GM21825 (cell line): ENCODE data around the gene ABHD12.

Source experiments
- ATAC-seq: cut with Tn5 transposase; IDR thresholded peaks from one replicate; pipeline ENCODE4 v1.9.1; 2021; ENCODE audit warnings: mild to moderate bottlenecking, moderate library complexity; ENCODE audit not compliant: unreplicated experiment

ABHD12 gene

DNA sequence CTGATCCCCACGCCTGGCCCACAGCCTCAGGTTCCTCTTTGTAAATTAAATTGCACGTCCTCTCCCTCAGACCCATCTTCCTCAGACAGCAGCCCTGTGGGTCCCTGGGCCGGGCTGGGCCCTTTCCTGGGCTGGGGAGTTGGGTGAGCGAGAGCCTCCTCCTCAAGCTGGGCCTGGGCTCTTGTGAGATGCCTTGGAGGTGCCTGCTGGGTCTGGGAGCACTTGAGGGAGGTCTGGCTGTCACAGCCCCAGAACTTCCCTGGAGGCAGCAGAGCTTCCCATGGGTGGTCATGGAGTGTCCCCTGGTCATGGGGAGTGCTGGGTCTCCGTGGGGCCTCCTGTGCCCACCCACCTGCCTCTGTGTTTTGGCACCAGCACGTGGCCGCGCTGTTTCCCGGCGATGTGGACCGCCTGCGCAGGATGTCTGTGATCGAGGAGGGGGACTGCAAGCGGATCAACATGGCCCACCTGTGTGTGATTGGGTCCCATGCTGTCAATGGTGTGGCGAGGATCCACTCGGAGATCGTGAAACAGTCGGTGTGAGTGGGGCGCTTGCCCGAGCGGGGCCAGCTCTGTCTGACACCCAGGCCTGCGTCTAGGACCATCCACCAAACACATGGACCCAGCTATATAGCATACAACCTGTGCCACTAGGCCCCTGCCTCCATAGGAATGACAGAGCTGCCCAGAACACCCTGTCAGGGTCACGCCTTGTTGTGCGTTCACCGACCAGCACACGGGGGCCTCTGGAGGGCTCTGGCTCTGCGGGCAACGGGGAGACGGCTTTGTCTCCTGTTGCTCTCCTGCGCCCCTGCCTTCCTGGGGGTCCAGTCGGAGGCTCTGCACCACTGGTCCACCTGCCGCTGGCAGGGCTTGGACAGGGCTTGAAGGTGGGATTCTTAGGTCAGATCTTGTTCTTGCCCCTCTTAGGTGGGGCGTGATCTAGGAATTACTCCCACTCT, 109.8 kb downstream of the ABHD12 start:
- no peak for ATAC-seq

DNA sequence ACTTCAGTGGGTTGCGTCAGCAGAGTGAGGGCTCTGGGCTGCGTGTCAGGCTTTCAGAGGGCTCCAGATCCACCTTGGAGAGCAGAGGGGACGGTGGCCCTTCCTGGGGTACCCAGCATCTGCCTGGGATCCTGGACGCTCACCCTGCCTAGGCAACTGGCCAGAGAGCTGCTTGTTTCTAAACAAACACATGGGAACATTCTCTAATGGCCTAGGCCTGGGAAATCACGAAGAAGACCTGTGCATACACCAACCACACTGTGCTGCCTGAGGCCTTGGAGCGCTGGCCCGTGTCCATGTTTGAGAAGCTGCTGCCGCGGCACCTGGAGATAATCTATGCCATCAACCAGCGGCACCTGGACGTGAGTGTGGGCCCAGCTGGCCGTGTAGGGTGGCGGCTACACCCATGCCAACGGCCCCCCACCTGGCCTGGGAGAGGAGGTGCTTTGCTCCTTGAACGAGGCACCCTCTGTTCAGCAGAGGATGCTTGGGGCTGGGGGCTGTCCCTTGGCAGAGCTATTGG, 110.5 kb downstream of the ABHD12 start:
- ATAC-seq: no peak

DNA sequence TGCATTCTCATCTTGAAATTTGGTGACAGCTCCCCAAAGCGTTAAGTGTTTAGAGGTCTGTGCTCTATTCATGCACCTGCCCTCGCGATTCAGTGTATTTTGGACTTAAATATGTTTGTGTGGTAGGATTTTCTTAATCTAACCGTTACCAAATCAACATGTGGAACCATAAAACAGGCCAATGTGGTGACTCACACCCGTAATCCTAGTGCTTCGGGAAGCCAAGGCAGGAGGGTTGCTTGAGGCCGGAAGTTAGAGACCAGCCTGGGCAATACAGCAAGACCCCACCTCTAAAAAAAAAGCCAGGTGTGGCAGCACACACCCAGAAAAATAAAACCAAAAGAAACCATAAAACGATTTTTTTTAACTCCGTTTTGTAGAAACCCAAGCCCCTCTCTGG, 111.2 kb downstream of the ABHD12 start:
- no peak for ATAC-seq

DNA sequence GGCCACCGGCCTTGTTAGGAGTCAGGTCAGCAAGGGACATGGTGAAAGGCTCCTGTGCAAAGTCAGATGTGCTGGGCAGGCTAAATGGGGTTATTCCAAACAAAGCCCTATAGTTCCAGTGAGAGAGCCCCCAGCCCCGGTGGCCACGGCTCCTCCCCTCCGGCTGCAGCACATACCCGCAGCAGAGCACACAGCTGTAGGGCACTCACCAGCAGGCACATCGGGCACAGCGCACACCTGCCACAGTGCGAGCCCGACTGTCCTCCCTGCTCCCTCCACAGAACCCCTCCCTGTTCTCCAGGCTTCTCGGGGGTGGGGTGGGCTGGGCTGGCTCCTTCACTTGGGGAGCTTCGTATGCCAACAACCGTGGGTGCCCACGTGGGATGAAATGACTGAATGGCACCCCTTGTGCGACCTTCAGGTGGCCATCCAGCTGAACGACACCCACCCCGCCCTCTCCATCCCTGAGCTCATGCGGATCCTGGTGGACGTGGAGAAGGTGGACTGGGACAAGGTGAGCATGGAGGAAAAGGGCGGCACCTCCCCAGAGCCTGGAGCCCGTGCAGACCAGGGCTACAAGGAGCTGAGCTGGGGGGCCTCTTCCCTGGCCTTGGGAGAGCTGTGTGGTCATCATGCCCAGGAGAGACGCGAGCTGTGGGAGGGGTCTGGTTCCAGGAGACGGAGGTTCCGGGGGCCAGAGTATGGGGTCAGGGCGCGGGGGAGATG, 111.8 kb downstream of the ABHD12 start:
- ATAC-seq: no peak

DNA sequence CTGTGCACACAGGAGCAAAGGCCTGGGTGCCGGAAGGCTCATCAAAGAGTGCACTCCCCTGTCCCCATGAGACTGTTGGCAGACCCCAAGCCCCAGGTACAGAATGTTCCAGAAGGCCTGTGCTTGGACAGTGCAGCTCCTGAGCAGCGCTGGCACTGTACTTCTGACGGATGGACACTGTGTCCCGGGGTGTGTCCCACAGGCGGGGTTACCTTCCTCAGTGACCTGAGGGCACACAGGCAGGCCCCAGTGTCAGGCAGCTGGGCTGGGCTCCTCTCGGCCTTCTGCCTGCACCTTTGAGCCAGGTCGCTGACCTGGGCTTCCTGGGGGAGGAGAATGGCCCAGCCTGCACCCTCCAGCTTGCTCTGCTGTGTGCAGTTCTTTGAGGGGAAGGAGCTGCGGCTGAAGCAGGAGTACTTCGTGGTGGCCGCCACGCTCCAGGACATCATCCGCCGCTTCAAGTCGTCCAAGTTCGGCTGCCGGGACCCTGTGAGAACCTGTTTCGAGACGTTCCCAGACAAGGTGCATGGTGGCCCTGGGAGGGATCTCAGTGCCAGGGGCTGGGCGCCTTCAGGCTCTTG, 112.6 kb downstream of the ABHD12 start:
- ATAC-seq: no peak

DNA sequence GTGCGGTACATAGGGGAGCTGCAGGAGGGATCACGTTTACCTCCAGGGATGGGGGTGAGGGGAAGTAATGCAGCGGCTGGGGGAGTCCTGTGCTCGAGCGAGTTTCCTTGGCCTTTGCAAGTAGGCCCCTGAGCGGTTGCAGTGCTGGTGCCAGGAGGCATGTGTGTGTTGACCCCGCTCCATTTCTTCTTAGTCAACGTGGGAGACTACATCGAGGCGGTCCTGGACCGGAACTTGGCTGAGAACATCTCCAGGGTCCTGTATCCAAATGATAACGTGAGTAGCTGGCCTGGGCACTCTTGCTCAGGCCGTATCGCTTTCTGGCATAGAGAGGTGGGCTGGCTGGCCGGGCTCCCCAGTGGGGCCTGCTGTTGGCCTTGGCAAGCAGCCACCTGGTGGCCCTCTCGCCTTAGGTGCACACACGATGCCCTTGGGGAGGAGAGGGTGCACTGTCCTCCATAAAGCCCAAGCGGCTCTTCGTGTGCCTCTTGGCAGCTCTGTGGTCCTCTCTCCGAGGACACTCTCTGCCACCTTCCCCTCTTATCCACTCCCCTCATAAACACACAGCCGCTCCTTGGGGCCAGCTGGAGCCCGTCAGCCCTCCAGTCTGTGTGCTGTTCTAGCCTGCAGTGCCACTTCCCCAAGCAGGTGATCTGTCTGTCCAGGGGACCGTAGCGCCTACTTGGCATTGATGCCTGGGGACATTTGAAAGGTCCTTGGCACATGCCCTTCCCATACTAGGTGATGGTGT, 113.4 kb downstream of the ABHD12 start:
- no peak for ATAC-seq

DNA sequence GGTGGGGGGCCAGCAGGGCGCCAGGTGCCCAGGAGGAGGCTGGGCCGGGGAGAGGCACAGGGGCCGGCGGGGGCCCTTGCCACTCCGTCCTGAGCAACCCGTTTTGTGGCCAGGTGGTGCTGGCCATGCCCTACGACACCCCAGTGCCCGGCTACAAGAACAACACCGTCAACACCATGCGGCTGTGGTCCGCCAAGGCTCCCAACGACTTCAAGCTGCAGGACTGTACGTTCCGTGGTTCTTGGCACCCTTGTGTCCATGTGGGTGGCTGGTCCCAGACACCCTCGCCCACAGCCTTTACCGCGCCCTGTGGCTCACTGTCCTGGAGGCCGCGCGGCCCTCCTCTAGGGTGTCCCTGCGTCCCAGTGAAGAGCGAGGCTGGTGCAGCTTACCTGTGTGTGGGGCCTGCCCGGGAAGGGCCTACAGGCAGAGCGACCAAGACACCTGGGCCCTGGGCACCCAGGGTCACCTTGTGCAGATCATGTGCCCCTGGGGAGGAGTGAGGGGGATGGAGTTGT, 114.0 kb downstream of the ABHD12 start:
- ATAC-seq: no peak

DNA sequence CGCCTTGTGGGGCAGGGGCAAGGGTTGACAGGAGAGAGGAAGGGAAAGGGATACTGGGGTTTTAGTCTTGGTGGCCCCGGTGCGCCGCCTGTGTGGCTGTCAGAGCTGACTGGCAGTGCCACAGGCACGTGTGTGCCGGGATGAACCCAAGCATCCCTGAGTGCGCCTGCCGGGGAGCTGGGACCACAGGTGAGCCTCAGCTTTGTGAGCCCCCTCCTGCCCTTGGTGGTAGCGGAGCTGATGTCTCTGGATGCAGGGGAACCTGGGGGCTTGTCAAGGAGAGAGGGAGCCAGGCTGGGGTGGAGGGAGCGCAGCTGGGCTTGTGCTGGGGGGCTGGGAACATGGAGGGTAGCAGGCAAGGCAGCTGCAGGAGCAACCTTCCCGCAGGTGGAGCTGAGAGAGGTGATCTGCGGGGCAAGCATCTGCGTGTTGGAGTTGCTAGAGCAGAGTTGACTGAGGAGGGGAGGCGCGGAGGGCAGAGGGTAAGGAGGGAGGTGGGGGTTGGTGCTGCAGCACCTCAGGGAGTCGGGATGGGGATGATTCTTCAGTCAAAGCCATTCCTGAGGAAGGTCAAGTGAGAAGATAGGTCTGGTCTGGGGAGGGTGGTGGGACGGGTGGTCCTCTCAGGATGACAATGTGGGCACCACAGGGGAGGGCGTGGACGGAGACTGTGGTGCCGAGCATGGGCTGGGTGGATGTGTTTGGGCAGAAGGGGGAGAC, 114.7 kb downstream of the ABHD12 start:
- no peak for ATAC-seq

DNA sequence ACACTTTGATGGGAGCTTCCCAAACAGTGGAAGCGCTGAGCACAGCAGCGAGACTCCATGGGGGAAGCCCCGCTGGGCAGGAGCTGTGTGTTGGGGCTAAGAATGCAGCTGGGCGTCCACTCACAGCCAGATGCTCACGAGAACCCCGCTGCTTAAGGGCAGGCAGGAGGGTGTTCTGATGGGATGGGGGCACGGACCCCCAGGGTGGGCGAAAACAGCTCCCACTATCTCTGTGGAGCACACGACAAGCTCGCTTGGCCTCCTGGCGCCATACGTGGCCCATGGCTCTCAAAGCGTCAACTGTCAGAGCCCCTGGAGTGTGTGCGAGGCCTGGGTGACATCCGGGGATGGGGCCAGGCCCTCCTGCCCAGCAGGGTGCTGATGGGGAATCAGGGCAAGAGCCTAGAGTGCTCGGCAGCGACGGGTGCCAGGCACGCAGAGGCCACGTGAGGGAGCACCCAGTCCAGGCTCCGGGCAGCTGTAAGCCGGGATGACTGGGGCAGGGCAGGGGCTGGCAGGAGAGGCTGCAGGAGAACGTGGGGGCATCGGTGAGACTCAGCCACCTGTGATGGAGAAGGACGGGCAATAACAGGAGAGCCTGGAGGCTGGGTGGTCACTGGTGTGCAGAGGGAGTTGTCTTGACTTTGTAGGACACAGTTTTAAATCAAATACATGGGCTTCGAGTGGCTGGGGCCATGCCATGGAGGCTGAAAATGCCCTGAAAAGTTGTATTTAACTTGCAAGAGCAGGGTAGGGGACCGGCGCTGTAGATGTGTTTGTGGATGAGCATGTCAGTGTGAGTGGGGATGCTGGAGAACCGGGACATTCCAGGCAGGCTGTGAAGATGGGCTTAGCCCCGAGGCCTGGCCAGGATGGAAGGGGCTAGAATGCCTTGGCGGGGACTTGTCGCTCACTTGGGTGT, 115.5 kb downstream of the ABHD12 start:
- no peak for ATAC-seq

DNA sequence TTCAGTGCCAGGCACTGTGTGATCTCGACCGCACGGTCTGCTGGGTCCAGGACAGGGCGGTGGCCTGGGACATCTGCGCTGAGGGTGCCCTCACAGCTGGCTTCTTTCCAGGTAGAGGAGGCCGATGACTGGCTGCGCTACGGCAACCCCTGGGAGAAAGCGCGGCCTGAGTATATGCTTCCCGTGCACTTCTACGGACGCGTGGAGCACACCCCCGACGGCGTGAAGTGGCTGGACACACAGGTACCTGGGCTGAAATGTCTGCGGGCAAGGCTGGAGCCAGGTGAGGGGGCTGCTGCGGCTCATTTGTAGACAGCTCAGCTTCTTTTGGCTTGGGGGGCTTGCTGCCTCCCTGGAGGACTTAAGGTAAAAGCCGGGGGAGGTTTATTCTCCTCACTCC, 116.2 kb downstream of the ABHD12 start:
- no peak for ATAC-seq

DNA sequence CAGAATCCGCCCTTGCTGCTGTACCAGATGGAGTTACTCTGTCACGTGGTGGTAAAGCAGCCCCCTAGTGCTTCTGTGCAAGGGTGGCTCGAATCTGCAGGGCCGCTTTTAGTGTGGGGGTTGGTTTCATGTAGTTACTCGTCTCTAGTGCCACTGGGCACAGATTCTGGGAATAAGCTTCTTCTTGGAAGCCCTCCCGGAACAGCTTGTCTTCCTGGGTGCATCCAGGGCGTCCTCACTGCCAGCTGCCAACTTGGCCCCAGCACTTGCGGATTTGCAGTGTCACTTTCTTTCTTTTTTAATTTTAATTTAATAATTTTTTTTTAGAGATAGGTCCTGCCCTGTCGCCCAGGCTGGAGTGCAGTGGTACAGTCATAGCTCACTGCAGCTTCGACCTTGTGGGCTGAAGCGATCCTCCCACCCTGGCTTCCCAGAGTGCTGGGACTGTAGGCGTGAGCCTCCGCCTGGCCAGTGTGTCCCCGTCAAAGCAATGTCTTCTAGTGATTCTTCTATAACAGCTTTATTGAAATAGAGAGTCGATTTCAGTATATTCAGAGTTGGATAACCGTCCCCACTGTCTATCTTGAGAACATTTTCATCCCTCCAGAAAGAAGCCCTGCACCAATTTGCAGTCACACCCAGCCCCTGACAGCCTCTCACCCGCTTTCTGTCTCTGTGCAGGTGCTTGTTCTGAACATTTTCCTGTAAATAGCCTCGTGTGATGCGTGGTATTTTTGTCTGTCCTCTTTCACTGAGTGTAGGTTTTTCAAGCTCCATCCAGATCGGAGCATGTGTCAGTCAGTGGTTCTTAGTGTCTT, 116.9 kb downstream of the ABHD12 start:
- no peak for ATAC-seq

DNA sequence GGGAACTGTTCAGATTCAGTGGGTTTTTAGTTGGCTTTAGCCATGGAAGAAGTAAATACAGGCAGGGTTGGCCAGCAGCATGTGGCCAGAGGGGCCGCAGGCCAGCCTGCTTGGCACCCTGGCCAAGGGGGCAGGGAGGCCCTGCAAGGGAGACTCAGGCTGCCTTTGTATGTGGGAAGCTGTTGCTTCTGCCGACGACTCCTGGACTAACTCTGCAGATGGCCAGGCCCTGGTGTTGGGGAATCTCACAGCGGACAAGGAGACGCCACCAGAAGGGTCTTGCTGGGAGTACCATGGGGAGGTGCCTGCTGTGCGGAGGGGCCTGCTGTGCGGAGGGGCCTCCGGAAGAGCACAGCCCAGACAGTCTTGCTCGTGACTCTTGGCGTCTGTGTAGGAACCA, 117.6 kb downstream of the ABHD12 start:
- ATAC-seq: no peak

DNA sequence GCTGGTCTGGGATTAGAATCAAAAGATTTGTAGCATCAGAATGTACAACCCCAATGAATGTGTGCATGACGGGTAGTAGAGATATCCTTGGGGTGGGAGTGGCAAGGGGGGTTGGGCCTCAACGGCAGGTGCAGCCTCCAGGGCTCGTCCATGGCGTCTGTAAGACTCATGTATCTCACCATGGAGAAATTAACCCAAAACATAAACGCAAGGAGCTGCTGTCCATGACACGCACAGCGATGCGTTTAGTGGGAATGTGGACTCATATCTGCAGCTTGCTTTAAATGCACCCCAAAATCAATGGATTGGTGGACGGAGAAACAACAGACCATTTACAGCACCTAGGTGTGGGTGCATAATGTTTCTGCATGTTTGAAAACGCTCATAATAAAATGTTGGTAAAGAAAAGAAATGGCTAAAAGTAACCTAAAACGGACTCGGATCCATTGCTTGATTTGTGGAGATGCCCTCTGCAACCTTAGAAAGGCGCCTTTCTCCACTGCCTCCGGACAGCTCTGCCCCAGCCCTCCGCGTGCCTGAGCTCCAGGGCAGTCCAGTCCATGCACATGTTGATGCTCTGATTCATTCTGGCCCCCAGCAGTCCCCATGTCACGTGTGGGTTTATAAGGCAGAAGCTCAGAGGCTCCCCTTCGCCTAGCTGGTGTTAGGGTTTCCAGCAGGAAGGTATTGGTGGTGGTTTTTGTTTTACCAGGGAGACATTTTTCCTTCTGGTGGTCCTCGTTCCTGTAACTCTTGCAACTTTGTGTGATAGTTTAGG, 118.2 kb downstream of the ABHD12 start:
- no peak for ATAC-seq

DNA sequence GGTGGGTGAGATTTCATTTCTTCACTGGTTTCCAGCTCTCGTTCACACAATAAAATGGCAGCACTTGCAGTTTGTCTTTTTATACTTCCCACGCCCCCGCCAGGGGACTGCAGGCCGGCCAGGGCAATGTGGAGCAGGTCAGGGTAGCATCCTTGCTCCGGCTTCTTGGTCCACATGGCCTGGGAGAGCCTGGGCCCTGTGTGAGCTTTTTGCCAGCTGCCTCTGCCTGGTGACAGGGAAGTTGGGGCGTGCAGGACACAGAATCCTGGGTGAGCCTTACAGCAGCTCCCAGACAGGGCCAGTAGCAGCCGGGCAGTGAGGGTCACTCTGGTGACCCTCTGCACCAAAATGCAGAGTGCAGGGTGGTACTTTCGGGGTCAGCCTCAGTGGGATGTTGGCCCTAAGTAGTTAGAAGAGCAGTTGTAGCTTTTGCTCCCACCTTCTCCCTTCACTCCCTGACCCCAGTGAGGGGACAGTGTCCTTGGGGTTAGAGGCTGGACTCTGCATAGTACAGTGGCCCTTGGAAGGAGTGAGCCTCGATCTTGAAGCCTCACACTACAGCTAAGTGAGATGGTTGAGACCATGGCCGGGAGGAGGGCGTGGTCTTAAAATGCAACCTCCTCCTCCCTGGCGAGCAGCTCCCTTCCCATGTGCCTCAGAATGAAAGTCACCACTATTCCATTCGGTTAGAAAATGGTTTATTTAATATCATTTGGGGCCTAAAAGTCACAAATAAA, 119.0 kb downstream of the ABHD12 start:
- ATAC-seq: no peak

DNA sequence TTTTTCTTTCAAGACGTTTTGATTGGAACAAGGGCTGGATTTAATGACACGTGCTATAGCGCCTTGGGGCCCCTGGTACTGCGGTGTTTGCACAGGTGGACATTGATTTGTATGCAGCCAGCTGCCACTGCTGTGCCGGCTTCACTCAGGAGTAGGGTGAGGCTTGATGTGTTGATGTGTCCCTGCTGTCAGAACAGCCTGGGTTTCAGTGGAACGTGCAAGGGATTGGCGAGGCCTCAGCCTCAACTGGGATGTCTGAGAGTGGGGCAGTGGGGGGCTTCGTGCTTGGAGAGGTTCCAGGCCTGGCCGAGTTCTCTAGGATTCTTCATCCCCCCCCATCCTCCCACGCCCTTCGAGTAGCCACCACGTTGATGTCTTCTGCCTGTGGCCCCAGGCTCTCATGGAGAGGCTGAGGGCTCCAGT, 119.8 kb downstream of the ABHD12 start:
- no peak for ATAC-seq

DNA sequence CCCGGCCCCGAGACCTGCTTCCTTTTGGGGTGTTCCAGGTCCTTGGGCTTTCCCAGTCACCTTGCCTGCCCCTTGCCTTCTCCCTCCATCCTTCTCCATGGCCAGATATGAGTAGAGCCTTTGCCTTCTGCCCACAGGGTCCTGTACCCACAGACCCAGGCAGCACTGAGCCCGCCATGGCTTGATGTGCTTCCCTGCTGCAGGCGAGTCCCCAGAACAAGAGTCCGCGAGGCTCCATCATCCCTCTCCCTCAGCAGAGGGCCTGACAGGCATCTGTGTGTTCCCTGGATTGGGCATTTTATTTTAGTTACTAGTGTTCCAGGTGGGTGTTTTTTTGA, 120.8 kb downstream of the ABHD12 start:
- ATAC-seq: no peak
